T47D (cell line): ENCODE data around the gene WDR4.
"Not testable (repeated sequence)": the region's sequence is repeated elsewhere in the genome, so short reads cannot be mapped to it uniquely, and the experiment has no call there.

Experiments used
- DNase-seq, 2 experiments: peaks; one replicate each; pipeline versions ENCODE4 v3.0.0 to v3.0.0-alpha.2; 2011 to 2012; ENCODE audit warnings: low read depth in 1 of 2, low spot score in 1 of 2
- JUND ChIP-seq: IDR thresholded peaks from 2 replicates; pipeline ENCODE4 v1.6.1; 2012; ENCODE audit warnings: low read depth
- in situ Hi-C: cut with HindIII; loops from 2 replicates; pipeline ENCODE4 v1.10.0; 2016; ENCODE audit warnings: low sequenced_read_pairs, low pct_unique_long_range_greater_than_20kb

Gene WDR4

GRCh38 chr21:42806509-42807140 is 72.7 kb downstream of the WDR4 start:
- no peak for DNase-seq
- TF ChIP-seq JUND = no peak
- in situ Hi-C loops = no loop called here

DNA sequence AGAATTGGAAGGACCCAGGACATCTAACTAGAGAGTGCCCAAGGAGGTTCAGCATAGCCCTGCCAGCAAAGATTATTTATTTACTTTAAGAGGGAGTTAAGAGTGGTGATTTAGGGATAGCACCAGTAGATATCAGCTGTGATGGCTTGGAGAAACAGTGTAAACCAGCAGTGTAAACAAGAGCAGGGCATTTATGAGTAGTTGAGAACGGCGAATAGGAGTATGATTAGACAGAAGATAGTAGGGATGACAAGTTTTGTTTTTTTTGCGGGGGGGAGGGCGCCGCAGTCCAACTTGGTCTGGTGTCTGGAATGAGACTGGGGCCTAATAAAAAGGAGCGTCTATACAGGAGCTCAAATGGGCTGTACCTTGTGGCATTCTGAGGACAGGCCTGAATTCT is 77.7 kb downstream of the WDR4 start:
- DNase-seq, in situ Hi-C loops: not testable (repeated sequence)

DNA sequence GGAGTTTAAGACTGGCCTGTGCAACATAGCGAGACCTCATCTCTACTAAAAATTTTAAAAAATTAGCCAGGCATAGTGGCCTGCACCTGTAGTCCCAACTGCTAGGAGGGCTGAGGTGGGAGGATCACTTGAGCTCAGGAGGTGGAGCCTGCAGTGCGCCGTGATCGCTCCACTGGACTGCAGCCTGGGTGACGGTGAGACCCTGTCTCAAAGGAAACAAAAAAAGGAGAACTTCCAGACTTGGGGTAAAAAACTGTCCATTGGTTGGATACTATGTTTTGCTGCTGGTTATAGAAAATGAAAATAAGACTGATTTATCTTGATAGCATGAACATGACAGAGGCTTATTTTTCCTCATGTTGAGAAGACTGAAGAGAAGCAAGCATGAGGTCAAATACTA is 79.4 kb downstream of the WDR4 start:
- in situ Hi-C loops = no loop called here
- DNase-seq = no peak
- no peak for TF ChIP-seq JUND

DNA sequence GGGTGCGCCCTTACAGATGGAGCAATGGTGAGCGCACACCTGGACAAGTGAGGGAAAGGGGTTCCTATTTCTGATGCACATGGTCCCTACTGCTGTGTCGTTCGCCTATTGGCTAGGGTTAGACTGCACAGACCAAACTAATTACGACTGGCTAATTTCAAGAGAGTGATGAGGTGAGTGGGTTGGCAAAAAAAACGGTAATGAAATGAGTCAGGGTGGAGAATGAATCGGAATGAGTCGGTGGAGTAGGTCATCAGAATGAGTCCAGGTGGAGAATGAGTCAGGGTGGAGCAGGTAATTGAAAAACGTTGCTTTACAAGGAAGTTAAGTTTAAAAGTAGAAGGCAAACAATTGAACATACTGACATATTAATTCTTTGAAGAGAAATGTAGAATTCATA is 79.8 kb downstream of the WDR4 start:
- no peak for TF ChIP-seq JUND
- in situ Hi-C loops = no loop called here
- no peak for DNase-seq
